ENCODE results near the gene CHST14.

GRCh38 chr15:40437752-40438687, 32.8 kb upstream of the CHST14 start:
- TF ChIP-seq REST (IDR thresholded peaks at IDR 0.05; ENCODE audit: insufficient read depth in 1 of 2, low read depth in 2 of 2, low read length in 2 of 2) (no peak), POLR2AphosphoS5 (IDR thresholded peaks at IDR 0.05; ENCODE audit: low read depth, low read length) (no peak), TAF1 (IDR thresholded peaks at IDR 0.05; ENCODE audit: borderline replicate concordance, insufficient read depth, low read length) (no peak), SIN3A (IDR thresholded peaks at IDR 0.05; ENCODE audit: borderline replicate concordance, insufficient read depth, low read length) (no peak)
